H7 (cell line): ENCODE measurements around the gene FARS2. TPM values are rescaled to one million over a fixed set of nuclear protein-coding genes. Genes with fewer than 3 reads are reported as not detected.

Experiments used
- DNase-seq: peaks from one replicate; pipeline ENCODE4 v3.0.0; 2012
- H3K27me3 ChIP-seq: 2 replicates; pipeline ENCODE4 v1.6.0; 2011; ENCODE audit warnings: mild to moderate bottlenecking, low read length; ENCODE audit not compliant: control insufficient read depth, insufficient read depth
- H3K36me3 ChIP-seq: replicated peaks from 2 replicates; pipeline ENCODE4 v1.5.1; 2011; ENCODE audit warnings: low read length; ENCODE audit not compliant: control insufficient read depth, insufficient read depth
- H3K4me3 ChIP-seq: 2 replicates; pipeline ENCODE4 v1.5.1; 2011; ENCODE audit warnings: low read depth, mild to moderate bottlenecking, control low read depth, low read length, moderate library complexity; ENCODE audit not compliant: insufficient read depth
- total RNA-seq: library from RNA; depleted of rRNA; stranded (reverse); fragments of >200 nt; shearing (Covaris generic); gene quantifications from 2 replicates; pipeline ENCODE4 v1.2.3, GENCODE V29; 2014

The FARS2 gene
- total RNA-seq, 1 experiment from 2014 or later = 27.1 TPM

DNA sequence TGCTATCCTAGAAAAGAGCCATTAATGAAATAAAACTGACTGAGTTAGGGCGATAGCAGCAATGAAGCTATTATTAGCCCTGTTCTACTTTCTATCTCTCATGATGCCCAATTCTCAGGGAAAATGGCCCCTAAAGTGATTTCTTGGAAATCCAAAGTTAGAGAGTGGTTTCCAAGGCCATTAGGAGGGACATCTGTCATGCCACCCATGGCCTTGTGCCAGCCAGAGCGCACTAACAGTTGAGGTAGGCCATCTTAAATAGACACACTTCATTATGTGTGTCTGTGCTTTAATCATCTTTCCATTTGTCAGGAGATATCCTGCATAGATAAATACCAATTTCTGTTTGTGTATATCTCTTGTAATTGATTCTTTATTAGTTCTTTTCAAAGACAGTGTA lies 483.8 kb downstream of the FARS2 start:
- no peak for DNase-seq

DNA sequence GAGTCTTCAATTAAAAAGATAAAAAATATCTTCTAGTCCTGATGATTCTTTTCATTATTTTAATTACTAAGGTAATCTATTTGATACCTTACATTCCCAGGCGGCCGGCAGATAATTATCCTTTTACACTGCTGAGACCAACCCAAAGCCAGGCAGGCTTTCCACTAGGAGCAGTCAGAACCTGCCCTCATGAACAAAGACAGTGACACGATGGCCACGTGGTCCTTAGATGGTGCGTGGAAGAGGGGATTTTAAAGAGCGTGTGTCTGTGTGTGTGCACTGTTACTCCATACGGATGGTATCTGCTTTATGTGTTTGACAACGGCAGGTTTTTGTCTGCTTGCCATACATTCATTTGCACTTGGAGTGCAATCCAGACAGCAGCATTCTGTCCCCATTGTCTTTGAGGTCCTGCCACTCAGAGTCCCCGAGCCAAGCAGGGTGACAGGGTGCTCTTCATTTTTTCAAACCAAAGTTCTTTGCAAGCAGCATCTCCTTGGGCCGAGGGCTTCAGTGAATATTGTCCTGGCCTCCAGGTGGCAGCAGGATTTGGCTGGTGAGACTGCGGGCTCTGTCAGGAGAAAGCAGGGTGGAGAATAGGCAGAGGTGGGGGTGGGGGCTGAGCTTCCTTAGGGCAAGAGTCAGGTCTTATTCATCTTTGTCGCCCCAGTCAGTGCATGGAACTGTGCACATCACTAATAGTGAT lies 484.9 kb downstream of the FARS2 start:
- Histone ChIP-seq H3K36me3 (no peaks in the 10 kb centered on the region), H3K27me3 (no peaks in the 10 kb centered on the region), H3K4me3 (no peak overlapping the region)
- peak; percentile 79 for DNase-seq

More for the DNA sequence above, 483.8 kb downstream of the FARS2 start:
- Histone ChIP-seq H3K27me3 (no peaks in the 10 kb centered on the region), H3K36me3 (no peaks in the 10 kb centered on the region), H3K4me3 (no peak overlapping the region)

DNA sequence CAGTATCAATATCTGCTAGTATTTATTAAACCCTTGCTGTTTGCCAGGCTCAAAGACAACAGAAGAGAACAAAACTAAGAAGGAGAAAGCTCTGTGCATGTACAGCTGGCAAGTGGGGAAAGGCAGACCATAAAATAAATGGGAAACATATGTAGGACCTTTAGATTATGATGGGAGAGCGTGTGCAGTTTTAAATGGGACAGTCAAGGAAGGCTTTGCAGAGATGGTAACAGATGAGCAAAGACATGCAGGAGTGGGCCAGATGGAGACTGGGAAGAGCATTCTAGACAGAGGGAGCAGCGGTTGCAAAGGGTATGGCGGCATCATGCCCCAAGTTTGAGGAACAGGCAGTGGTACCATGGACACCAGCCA lies 485.4 kb downstream of the FARS2 start:
- H3K4me3 ChIP-seq = no peak overlapping the region
- DNase-seq = no peak
- no peaks in the 10 kb centered on the region for H3K36me3 ChIP-seq
- H3K27me3 ChIP-seq = no peaks in the 10 kb centered on the region

- no peaks in the 10 kb centered on the region for H3K27me3 ChIP-seq
- H3K4me3 ChIP-seq = no peak overlapping the region
- no peak for DNase-seq
- H3K36me3 ChIP-seq = no peaks in the 10 kb centered on the region
Measured at GRCh38 chr6:5747379-5747778, 486.1 kb downstream of the FARS2 start.

- H3K27me3 ChIP-seq = no peaks in the 10 kb centered on the region
Measured at GRCh38 chr6:5749016-5749650, 487.8 kb downstream of the FARS2 start.

DNA sequence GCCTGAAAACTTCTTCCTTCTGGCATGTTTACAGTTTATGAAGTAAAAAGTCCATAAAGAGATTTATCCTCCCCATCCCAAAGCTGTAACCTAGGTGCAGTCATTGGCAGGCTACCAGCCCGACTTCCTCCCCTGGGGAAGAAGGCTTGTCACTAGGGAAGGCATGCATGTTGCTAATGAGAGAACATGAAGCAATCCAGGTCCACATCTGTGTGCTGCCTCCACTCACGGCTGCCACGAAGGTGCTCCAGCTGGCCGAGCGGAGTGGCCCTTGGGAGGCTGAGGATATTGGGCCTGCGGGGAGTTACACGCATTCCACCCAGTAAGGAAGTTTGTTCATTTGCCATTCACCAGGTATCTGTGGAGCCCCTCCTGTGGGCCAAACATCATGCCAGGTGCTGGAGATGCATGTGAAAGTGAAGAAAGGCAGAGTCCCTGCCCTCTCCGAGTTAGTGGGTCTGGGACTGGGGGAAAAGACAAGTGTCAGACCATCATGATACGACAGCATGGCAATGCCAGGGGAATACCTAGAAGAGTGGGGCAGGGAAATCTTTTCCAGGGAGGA lies 488.4 kb downstream of the FARS2 start:
- H3K36me3 ChIP-seq = no peaks in the 10 kb centered on the region
- no peak for DNase-seq
- no peaks in the 10 kb centered on the region for H3K27me3 ChIP-seq
- H3K4me3 ChIP-seq = no peak overlapping the region

More at GRCh38 chr6:5749016-5749650, 487.8 kb downstream of the FARS2 start:
- Histone ChIP-seq H3K36me3 (no peaks in the 10 kb centered on the region), H3K4me3 (no peak overlapping the region)
- no peak for DNase-seq

- DNase-seq = no peak
- H3K27me3 ChIP-seq = no peaks in the 10 kb centered on the region
- no peak overlapping the region for H3K4me3 ChIP-seq
- H3K36me3 ChIP-seq = no peaks in the 10 kb centered on the region
Measured at GRCh38 chr6:5751525-5752390, 490.4 kb downstream of the FARS2 start.

DNA sequence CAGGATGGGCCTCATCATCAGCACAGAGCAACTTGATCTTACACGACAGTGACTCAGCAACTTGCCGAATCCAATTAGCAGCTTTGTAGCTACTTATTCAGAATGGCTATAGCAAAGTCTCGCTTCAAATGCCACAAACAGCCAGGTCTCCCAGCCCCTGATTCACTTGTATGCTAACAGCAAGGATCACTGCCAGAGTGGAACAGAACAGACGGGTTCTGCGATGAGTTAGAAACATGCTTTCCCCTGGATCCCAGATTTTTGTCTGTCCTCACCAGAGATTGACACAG lies 491.0 kb downstream of the FARS2 start:
- Histone ChIP-seq H3K4me3 (no peak overlapping the region), H3K36me3 (no peaks in the 10 kb centered on the region), H3K27me3 (no peaks in the 10 kb centered on the region)
- DNase-seq = no peak

DNA sequence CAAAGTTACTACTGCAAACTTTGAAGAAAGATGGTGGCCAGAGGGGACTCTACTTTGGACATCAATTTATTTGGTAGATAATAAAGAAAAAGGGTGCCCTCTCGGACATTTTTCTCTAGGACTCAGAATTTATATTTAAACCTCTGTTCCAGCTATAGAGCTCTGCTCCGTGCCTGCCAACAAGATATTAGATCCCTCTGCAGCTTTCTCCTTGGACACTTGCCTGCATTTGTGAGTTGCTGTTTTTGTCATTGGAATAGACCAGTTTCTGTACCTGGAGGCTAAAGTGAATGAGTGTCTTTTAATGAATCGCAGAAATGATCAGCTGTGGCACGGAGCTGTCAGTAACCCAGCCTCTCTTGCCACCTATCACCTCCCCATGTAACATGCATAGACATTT lies 491.9 kb downstream of the FARS2 start:
- Histone ChIP-seq H3K27me3 (no peaks in the 10 kb centered on the region), H3K36me3 (no peaks in the 10 kb centered on the region), H3K4me3 (no peak overlapping the region)
- DNase-seq = no peak

- no peak for DNase-seq
- Histone ChIP-seq H3K4me3 (no peak overlapping the region), H3K27me3 (no peaks in the 10 kb centered on the region), H3K36me3 (no peaks in the 10 kb centered on the region)
Measured at GRCh38 chr6:5754904-5755303, 493.6 kb downstream of the FARS2 start.

DNA sequence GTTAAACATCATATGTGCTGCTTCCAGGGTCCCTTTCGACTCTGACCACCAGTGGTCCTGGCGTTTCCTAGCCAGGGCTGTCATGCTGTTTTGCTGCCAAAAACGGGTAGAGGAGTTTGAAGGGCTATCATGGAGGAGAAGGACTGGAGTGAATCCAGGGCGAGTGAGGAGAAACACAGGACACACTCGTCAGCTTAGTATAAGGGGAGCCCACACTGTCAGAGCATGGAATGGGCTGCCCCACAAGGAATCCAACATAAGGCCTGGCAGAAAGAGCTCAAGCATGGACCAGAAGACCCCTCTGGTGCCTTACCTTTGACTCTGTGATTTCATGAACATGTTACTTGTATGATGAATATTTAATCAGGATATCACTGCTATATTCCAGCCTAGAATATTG lies 498.3 kb downstream of the FARS2 start:
- no peak for DNase-seq
- no peaks in the 10 kb centered on the region for H3K36me3 ChIP-seq
- H3K4me3 ChIP-seq = no peak overlapping the region
- no peaks in the 10 kb centered on the region for H3K27me3 ChIP-seq

- H3K27me3 ChIP-seq = no peaks in the 10 kb centered on the region
- H3K36me3 ChIP-seq = no peaks in the 10 kb centered on the region
- H3K4me3 ChIP-seq = no peak overlapping the region
- DNase-seq = no peak
Measured at GRCh38 chr6:5761370-5761769, 500.1 kb downstream of the FARS2 start.

DNA sequence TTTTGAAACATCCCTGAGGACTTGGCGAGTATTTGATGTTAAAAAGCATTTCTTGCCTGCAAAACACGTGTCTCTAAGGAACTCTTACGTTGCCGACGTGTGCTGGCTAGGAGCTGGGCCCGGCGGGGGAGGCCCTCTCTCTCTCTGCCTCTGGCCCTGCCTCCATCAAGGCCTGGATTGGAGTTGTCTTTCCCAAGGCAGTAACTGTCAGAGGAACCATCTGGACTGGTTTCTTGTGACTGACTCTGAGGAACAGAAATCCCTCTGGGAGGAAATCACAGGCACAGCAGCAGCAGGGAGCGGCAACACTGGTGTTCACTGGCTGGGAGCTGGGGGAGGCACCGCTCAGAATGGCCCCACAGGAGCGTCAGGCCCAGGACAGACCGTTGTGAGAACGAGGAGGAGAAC lies 501.3 kb downstream of the FARS2 start:
- DNase-seq = no peak
- Histone ChIP-seq H3K36me3 (no peaks in the 10 kb centered on the region), H3K4me3 (no peak overlapping the region), H3K27me3 (no peaks in the 10 kb centered on the region)

DNA sequence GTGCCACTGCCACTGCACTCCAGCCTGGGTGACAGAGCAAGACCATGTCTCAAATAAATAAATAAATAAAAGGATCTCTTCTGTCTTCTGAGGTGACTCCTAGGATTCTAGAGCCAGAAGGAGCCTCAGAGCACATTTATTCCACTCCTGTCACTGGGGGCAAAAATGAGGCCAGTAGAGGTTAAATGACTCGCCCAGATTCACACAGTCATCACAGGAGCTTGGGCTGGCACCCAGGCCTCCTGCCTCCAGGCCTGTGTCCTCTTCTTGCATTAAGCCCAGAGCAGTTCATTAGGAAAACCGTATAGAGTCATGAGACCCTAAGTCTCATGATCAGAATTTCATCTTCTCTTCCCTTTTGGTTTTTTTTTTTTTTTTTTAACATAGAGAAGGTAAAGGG lies 502.1 kb downstream of the FARS2 start:
- Histone ChIP-seq H3K27me3 (no peaks in the 10 kb centered on the region), H3K4me3 (no peak overlapping the region), H3K36me3 (no peaks in the 10 kb centered on the region)
- no peak for DNase-seq

DNA sequence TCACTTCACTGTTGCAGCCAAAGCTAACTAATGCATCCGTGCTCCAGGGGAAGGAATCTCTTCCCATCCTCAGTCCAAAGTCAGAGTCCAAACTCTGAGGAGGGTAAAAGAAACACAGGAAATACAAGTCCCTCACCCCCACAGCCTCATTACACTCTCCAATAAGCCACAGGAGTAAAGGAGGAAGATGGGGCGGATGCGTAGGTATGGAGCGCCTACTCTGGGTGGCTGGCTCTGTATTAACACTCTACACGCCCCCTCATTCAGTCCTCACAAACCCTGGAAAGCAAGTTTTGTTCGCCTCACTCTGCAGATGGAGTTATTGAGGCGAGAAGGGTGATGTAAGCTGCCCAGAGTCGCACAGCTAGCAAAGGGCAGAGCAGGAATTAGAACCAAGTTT lies 502.6 kb downstream of the FARS2 start:
- Histone ChIP-seq H3K27me3 (no peaks in the 10 kb centered on the region), H3K36me3 (no peaks in the 10 kb centered on the region), H3K4me3 (no peak overlapping the region)
- DNase-seq = no peak
